H1 (cell line): Measurements from ENCODE around the gene AP1G2. TPM values are rescaled to one million over a fixed set of nuclear protein-coding genes. Genes with fewer than 3 reads are reported as not detected.

Source experiments
- CTCF ChIA-PET: fragments of 300-600 bp; sonication (Branson Sonifier 250); formaldehyde crosslinking; loops from one replicate; lab custom pipeline; 2021; ENCODE audit not compliant: partially characterized antibody; lab: Charles Lee
- POLR2A ChIA-PET: fragments of 300-600 bp; sonication (Branson Sonifier 250); formaldehyde crosslinking; loops from one replicate; lab custom pipeline; 2021; ENCODE audit warnings: inconsistent platforms; ENCODE audit not compliant: partially characterized antibody; lab: Charles Lee
- DNase-seq, 2 experiments: peaks; one replicate each; pipeline versions ENCODE4 v3.0.0 to v3.0.0-alpha.2; 2010 to 2022; ENCODE audit warnings: low spot score in 2 of 2, low read depth in 1 of 2, mixed read lengths in 1 of 2
- FAIRE-seq: peaks from 2 replicates; lab custom pipeline; 2011; peaks lifted over from hg19 to GRCh38; lab: Jason Lieb, UNC
- H2AFZ ChIP-seq: 2 replicates; pipeline ENCODE4 v1.8.1; 2012; ENCODE audit warnings: low read length, inconsistent platforms
- H2AK5ac ChIP-seq: 2 replicates; pipeline ENCODE4 v1.6.1; 2013; ENCODE audit warnings: low read depth, low read length
- H2BK120ac ChIP-seq: replicated peaks from 2 replicates; pipeline ENCODE3; 2013; ENCODE audit warnings: low read depth, low read length, inconsistent platforms
- H2BK12ac ChIP-seq: 2 replicates; pipeline ENCODE4 v1.6.1; 2013; ENCODE audit warnings: low read depth, low read length
- H2BK15ac ChIP-seq: 2 replicates; pipeline ENCODE4 v1.6.1; 2013; ENCODE audit warnings: low read length
- H2BK20ac ChIP-seq: 2 replicates; pipeline ENCODE4 v1.6.1; 2013; ENCODE audit warnings: low read length
- H2BK5ac ChIP-seq: 2 replicates; pipeline ENCODE4 v1.6.1; 2013; ENCODE audit warnings: low read depth, low read length
- H3K14ac ChIP-seq: 2 replicates; pipeline ENCODE4 v1.6.1; 2013; ENCODE audit warnings: inconsistent platforms; ENCODE audit not compliant: insufficient read length
- H3K18ac ChIP-seq: 2 replicates; pipeline ENCODE4 v1.6.1; 2013; ENCODE audit warnings: low read length; ENCODE audit errors: extremely low read depth
- H3K23ac ChIP-seq: 2 replicates; pipeline ENCODE4 v1.6.1; 2013; ENCODE audit warnings: inconsistent platforms; ENCODE audit not compliant: insufficient read length
- H3K23me2 ChIP-seq: 2 replicates; pipeline ENCODE4 v1.6.1; 2013; ENCODE audit warnings: low read depth, low read length
- H3K27ac ChIP-seq: 2 replicates; pipeline ENCODE4 v1.6.1; 2011; ENCODE audit warnings: low read depth, low read length, inconsistent platforms
- H3K27me3 ChIP-seq, 4 experiments: replicated peaks in 1 of 4; 1 replicate in 1 of 4; 2 replicates in 3 of 4; pipeline versions ENCODE4 v1.6.1 to v1.8.1; 2011 to 2013; ENCODE audit warnings: low read length in 3 of 4, mild to moderate bottlenecking in 3 of 4, inconsistent platforms in 2 of 4, mixed read lengths in 2 of 4, moderate library complexity in 1 of 4; ENCODE audit not compliant: control insufficient read depth in 3 of 4, insufficient read depth in 3 of 4; ENCODE audit errors: extremely low read depth in 1 of 4
- H3K36me3 ChIP-seq, 4 experiments: 2 replicates each; pipeline versions ENCODE4 v1.6.1 to v1.8.1; 2011 to 2013; ENCODE audit warnings: mild to moderate bottlenecking in 4 of 4, low read length in 3 of 4, moderate library complexity in 2 of 4, control low read depth in 1 of 4, inconsistent platforms in 1 of 4; ENCODE audit not compliant: insufficient read depth in 4 of 4, control insufficient read depth in 2 of 4
- H3K4ac ChIP-seq: replicated peaks from 2 replicates; pipeline ENCODE3; 2013; ENCODE audit warnings: low read length, low read depth, mixed read lengths, inconsistent platforms; ENCODE audit not compliant: insufficient read length
- H3K4me1 ChIP-seq, 4 experiments: replicated peaks in 1 of 4; 1 replicate in 1 of 4; 2 replicates in 3 of 4; pipeline versions ENCODE4 v1.6.1 to v1.8.1; 2011 to 2013; ENCODE audit warnings: low read length in 3 of 4, inconsistent platforms in 2 of 4, mixed read lengths in 1 of 4; ENCODE audit not compliant: insufficient read depth in 4 of 4, control insufficient read depth in 3 of 4
- H3K4me2 ChIP-seq, 2 experiments: 2 replicates each; pipeline versions ENCODE4 v1.6.1 to v1.8.1; 2011 to 2013; ENCODE audit warnings: low read depth in 2 of 2, low read length in 2 of 2, control low read depth in 1 of 2, inconsistent platforms in 1 of 2, mild to moderate bottlenecking in 1 of 2; ENCODE audit not compliant: insufficient read depth in 1 of 2
- H3K4me3 ChIP-seq, 4 experiments: fragments of 200-600, 300-600 bp in 1 of 4; sonication (generic), shearing (Covaris generic), sonication (Bioruptor Twin) in 1 of 4; 2 replicates each; pipeline versions ENCODE4 v1.5.1 to v1.8.1; 2011 to 2016; ENCODE audit warnings: low read length in 4 of 4, low read depth in 3 of 4, control low read depth in 2 of 4, inconsistent platforms in 2 of 4, mild to moderate bottlenecking in 2 of 4, mixed read lengths in 1 of 4, moderate library complexity in 1 of 4; ENCODE audit not compliant: insufficient read depth in 2 of 4; ENCODE audit errors: extremely low read depth in 1 of 4
- H3K56ac ChIP-seq: replicated peaks from 2 replicates; pipeline ENCODE3; 2013; ENCODE audit warnings: low read depth, mild to moderate bottlenecking, mixed read lengths, low read length, inconsistent platforms; ENCODE audit not compliant: insufficient read length
- H3K79me1 ChIP-seq: 2 replicates; pipeline ENCODE4 v1.6.1; 2013; ENCODE audit warnings: low read depth, low read length, control low read depth
- H3K79me2 ChIP-seq, 2 experiments: 2 replicates each; pipeline versions ENCODE4 v1.6.1 to v1.8.1; 2012 to 2013; ENCODE audit warnings: low read length in 2 of 2, mild to moderate bottlenecking in 2 of 2, inconsistent platforms in 1 of 2; ENCODE audit not compliant: insufficient read depth in 2 of 2, control insufficient read depth in 1 of 2
- H3K9ac ChIP-seq, 4 experiments: replicated peaks in 1 of 4; 1 replicate in 1 of 4; 2 replicates in 3 of 4; pipeline versions ENCODE4 v1.6.1 to v1.8.1; 2011 to 2013; ENCODE audit warnings: low read depth in 3 of 4, low read length in 3 of 4, control low read depth in 2 of 4, mild to moderate bottlenecking in 2 of 4, moderate library complexity in 2 of 4, inconsistent platforms in 1 of 4; ENCODE audit errors: extremely low read depth in 1 of 4
- H3K9me3 ChIP-seq, 2 experiments: 2 replicates each; pipeline versions ENCODE4 v1.6.1 to v1.8.1; 2012 to 2013; ENCODE audit warnings: mild to moderate bottlenecking in 2 of 2, moderate library complexity in 2 of 2, control low read depth in 1 of 2, inconsistent platforms in 1 of 2, low read depth in 1 of 2, low read length in 1 of 2, mixed read lengths in 1 of 2; ENCODE audit not compliant: insufficient read depth in 2 of 2
- H4K20me1 ChIP-seq, 2 experiments: replicated peaks in 1 of 2; 2 replicates each; pipeline versions ENCODE3 to v1.8.1; 2011 to 2013; ENCODE audit warnings: inconsistent platforms in 2 of 2, low read length in 2 of 2, mild to moderate bottlenecking in 1 of 2; ENCODE audit not compliant: insufficient read depth in 2 of 2, control insufficient read depth in 1 of 2
- H4K5ac ChIP-seq: 2 replicates; pipeline ENCODE4 v1.6.1; 2013; ENCODE audit warnings: low read length, low read depth, mixed read lengths, inconsistent platforms; ENCODE audit not compliant: insufficient read length
- H4K8ac ChIP-seq: 2 replicates; pipeline ENCODE4 v1.8.0; 2013; ENCODE audit warnings: mild to moderate bottlenecking, moderate library complexity, low read length, inconsistent platforms; ENCODE audit not compliant: insufficient read depth; ENCODE audit errors: extremely low read depth
- H4K91ac ChIP-seq: replicated peaks from 2 replicates; pipeline ENCODE3; 2013; ENCODE audit warnings: low read length, mixed read lengths, inconsistent platforms; ENCODE audit not compliant: insufficient read length
- CREB1 ChIP-seq: IDR thresholded peaks from 2 replicates; pipeline ENCODE4 v1.6.1; 2012; ENCODE audit warnings: inconsistent platforms
- POLR2AphosphoS5 ChIP-seq: IDR thresholded peaks from 2 replicates; pipeline ENCODE4 v1.6.1; 2011; ENCODE audit warnings: low read depth, low read length
- TEAD4 ChIP-seq: IDR thresholded peaks from 2 replicates; pipeline ENCODE4 v1.6.1; 2012; ENCODE audit warnings: low read depth, low read length, inconsistent platforms, mixed read lengths
- WGBS, 2 experiments: shearing (Covaris generic) in 1 of 2; methylation state at CpG; one replicate each; pipeline versions ENCODE4 v1.1.6 to v1.1.7; 2013 to 2015; ENCODE audit warnings: low lambda C conversion rate in 2 of 2, mixed read lengths in 2 of 2, inconsistent platforms in 1 of 2, low coverage in 1 of 2, missing lambda C conversion rate in 1 of 2; ENCODE audit not compliant: insufficient replicate concordance in 2 of 2, insufficient coverage in 1 of 2, insufficient read length in 1 of 2; ENCODE audit errors: extremely low coverage in 1 of 2, missing lambda C conversion rate in 1 of 2; 5-methylcytosine and 5-hydroxymethylcytosine counted together
- polyA plus RNA-seq, 7 experiments: library from polyadenylated mRNA; depleted of rRNA in 3 of 7; stranded (reverse) in 5 of 7; unstranded in 2 of 7; fragments of >200 nt in 5 of 7; fragments of 200-250 nt in 2 of 7; gene quantifications; 1 replicate in 5 of 7; 2 replicates in 1 of 7; 4 replicates in 1 of 7; pipeline versions ENCODE4 v1.2.1 to v1.2.3, GENCODE V29; 2011 to 2013; ENCODE audit warnings: missing spikeins in 2 of 7, mixed read lengths in 2 of 7
- total RNA-seq: library from RNA; stranded (reverse); fragmentation: NEBNext Ultra II Directional; extraction: Animal tissue kit (Norgen Biotek cat#: 25700); gene quantifications from 2 replicates; pipeline ENCODE4 v1.2.1, GENCODE V29; 2021

Gene AP1G2
- total and polyA plus RNA-seq, 2 of the 8 experiments (the other 6 are each of a cell fraction or from before 2014, with no cell fraction given): 70.9 to 134 TPM

GRCh38 chr14:23557946-23558345 lies 9.6 kb downstream of the AP1G2 start:
- no peak overlapping the region for H3K4ac ChIP-seq
- H3K56ac ChIP-seq: no peak overlapping the region
- WGBS, 2 experiments: 82% methylated on average over 1 of the region's 1 CpG; no CpG with 5 or more reads in 1 of the 2 experiments
- peak overlapping the region in 1 of 2 experiments; percentile 93; a peak in 1 of 4 replicates for H3K4me2 ChIP-seq
- DNase-seq: no peak
- no peak overlapping the region for H3K9ac ChIP-seq
- ChIA-PET POLR2A (interaction anchor here (1.3 to 52.7 kb wide), 4 partner anchors 9 to 79 kb away, joined by 4 to 1523 read pairs (median 492); partner anchors contain the start of genes AP1G2, NGDN and ZFHX2), CTCF (interaction anchor here (0.7 to 70.5 kb wide), 9 partner anchors 30 to 261 kb away, joined by 3 to 2092 read pairs (median 14); partner anchors contain the start of genes NGDN and PABPN1)
- H3K23me2 ChIP-seq: peaks cover 7% of the 10 kb centered on the region
- H3K36me3 ChIP-seq: peaks cover 5 to 29% (median 11%) of the 10 kb centered on the region in 4 experiments; a peak in 7 of 8 replicates
- no peak overlapping the region for H3K27ac ChIP-seq
- no peak overlapping the region for H2BK12ac ChIP-seq
- H2BK5ac ChIP-seq: no peak overlapping the region
- H2BK120ac ChIP-seq: no peak overlapping the region
- H3K4me1 ChIP-seq: peaks cover 0 to 14% (median 8%) of the 10 kb centered on the region in 4 experiments; a peak in 6 of 7 replicates
- no peak overlapping the region for H2AK5ac ChIP-seq
- H2BK20ac ChIP-seq: no peak overlapping the region
- no peak overlapping the region for H3K23ac ChIP-seq
- H3K18ac ChIP-seq: no peak overlapping the region
- no peak overlapping the region for H2BK15ac ChIP-seq
- H4K8ac ChIP-seq: no peak overlapping the region
- H2AFZ ChIP-seq: no peak overlapping the region
- no peak overlapping the region for H3K14ac ChIP-seq
- H3K27me3 ChIP-seq: no peaks in the 10 kb centered on the region
- peaks cover 0 to 19% of the 10 kb centered on the region in 2 experiments; a peak in 2 of 4 replicates for H3K79me2 ChIP-seq
- 0 out of 2 replicates have a peak, but pooled peaks cover 7% of the 10 kb centered on the region for H3K79me1 ChIP-seq
- H3K9me3 ChIP-seq: no peaks in the 10 kb centered on the region
- no peak for FAIRE-seq
- H4K20me1 ChIP-seq: peaks cover 0 to 7% of the 10 kb centered on the region in 2 experiments
- H4K5ac ChIP-seq: no peak overlapping the region
- TF ChIP-seq POLR2AphosphoS5 (peak; percentile 42; the same call in 1 of the 2 replicates), CREB1 (no peak), TEAD4 (no peak)
- no peak overlapping the region for H4K91ac ChIP-seq
- no peak overlapping the region for H3K4me3 ChIP-seq
